Measurements from ENCODE around the gene FYN. TPM values are rescaled to one million over a fixed set of nuclear protein-coding genes. Genes with fewer than 3 reads are reported as not detected.

Gene FYN
- total RNA-seq, 4 donors from 2014 or later, result 16.3 to 288 (median 52.2) TPM

- in situ Hi-C loops (cut with MboI; ENCODE audit: low pct_ligation_motif_present in 1 of 4, low pct_unique_long_range_greater_than_20kb in 1 of 4, low sequenced_read_pairs in 3 of 4), result no loop called here
Observed at GRCh38 chr6:111651185-111652034, 221.8 kb downstream of the FYN start.

GRCh38 chr6:111650049-111650448 is 223.2 kb downstream of the FYN start:
- 83 to 91% methylated on average over 4 to 9 of the region's 9 CpGs for WGBS, 2 donors (ENCODE audit: low coverage in 1 of 2)

More at GRCh38 chr6:111651185-111652034, 221.8 kb downstream of the FYN start:
- H3K4me1 ChIP-seq, result peaks cover 0 to 8% (median 0%) of the 10 kb centered on the region in 4 donors
- no peaks in the 10 kb centered on the region for H3K9me3 ChIP-seq
- H3K27ac ChIP-seq, result no peak overlapping the region
- 91% methylated on average over 13 of the region's 13 CpGs; no CpG with 5 or more reads in 1 of the 2 donors for WGBS, 2 donors (ENCODE audit: low coverage in 1 of 2)
- TF ChIP-seq CTCF (IDR thresholded peaks at IDR 0.05) (no peak), POLR2A (IDR thresholded peaks at IDR 0.05) (no peak), EP300 (IDR thresholded peaks at IDR 0.05; ENCODE audit: low read depth) (no peak), POLR2AphosphoS5 (IDR thresholded peaks at IDR 0.05) (no peak)
- H3K27me3 ChIP-seq, result no peaks in the 10 kb centered on the region
- intact Hi-C loops (cut with DNase I; ENCODE audit: low total_unique reads), result no loop called here
- H3K36me3 ChIP-seq, result no peaks in the 10 kb centered on the region
- H3K4me3 ChIP-seq, result no peak overlapping the region
- DNase-seq, result no peak

GRCh38 chr6:111648100-111648499 is 225.2 kb downstream of the FYN start:
- no peaks in the 10 kb centered on the region for H3K27me3 ChIP-seq
- H3K4me1 ChIP-seq, result no peaks in the 10 kb centered on the region
- no peaks in the 10 kb centered on the region for H3K36me3 ChIP-seq
- no peak overlapping the region for H3K4me3 ChIP-seq
- 95 to 100% methylated on average over 1 to 5 of the region's 5 CpGs for WGBS, 2 donors (ENCODE audit: low coverage in 1 of 2)
- intact Hi-C loops (cut with DNase I; ENCODE audit: low total_unique reads), result loop anchor here (10.0 kb wide), 1 partner anchor 283 kb away; no protein-coding TSS in a partner anchor
- no peak for TF ChIP-seq EP300 (IDR thresholded peaks at IDR 0.05; ENCODE audit: low read depth)
- in situ Hi-C loops (cut with MboI; ENCODE audit: low pct_ligation_motif_present in 1 of 4, low pct_unique_long_range_greater_than_20kb in 1 of 4, low sequenced_read_pairs in 3 of 4), result loop anchor here (25.0 kb wide), 3 partner anchors 261 to 386 kb away; a partner anchor contains a TSS
- H3K9me3 ChIP-seq, result no peaks in the 10 kb centered on the region
- DNase-seq, result no peak
- no peak overlapping the region for H3K27ac ChIP-seq

More at GRCh38 chr6:111650049-111650448, 223.2 kb downstream of the FYN start:
- intact Hi-C loops (cut with DNase I; ENCODE audit: low total_unique reads) (no loop called here), in situ Hi-C loops (cut with MboI; ENCODE audit: low pct_ligation_motif_present in 1 of 4, low pct_unique_long_range_greater_than_20kb in 1 of 4, low sequenced_read_pairs in 3 of 4) (no loop called here)
- no peaks in the 10 kb centered on the region for H3K9me3 ChIP-seq
- DNase-seq, result no peak
- no peak overlapping the region for H3K27ac ChIP-seq
- H3K27me3 ChIP-seq, result no peaks in the 10 kb centered on the region
- H3K4me3 ChIP-seq, result no peak overlapping the region
- H3K4me1 ChIP-seq, result peaks cover 0 to 8% (median 0%) of the 10 kb centered on the region in 4 donors
- no peaks in the 10 kb centered on the region for H3K36me3 ChIP-seq
- TF ChIP-seq POLR2AphosphoS5 (IDR thresholded peaks at IDR 0.05) (no peak), CTCF (IDR thresholded peaks at IDR 0.05) (no peak), POLR2A (IDR thresholded peaks at IDR 0.05) (no peak), EP300 (IDR thresholded peaks at IDR 0.05; ENCODE audit: low read depth) (no peak)

GRCh38 chr6:111646942-111647341 is 226.3 kb downstream of the FYN start:
- Histone ChIP-seq H3K27ac (peak overlapping the region in 3 of 4 donors; percentile 29 to 52 (median 48)), H3K9me3 (no peaks in the 10 kb centered on the region), H3K27me3 (no peaks in the 10 kb centered on the region), H3K4me1 (peaks cover 0 to 3% (median 0%) of the 10 kb centered on the region in 4 donors), H3K4me3 (no peak overlapping the region), H3K36me3 (no peaks in the 10 kb centered on the region)
- no peak for TF ChIP-seq EP300 (IDR thresholded peaks at IDR 0.05; ENCODE audit: low read depth)
- no peak for TF ChIP-seq POLR2AphosphoS5 (IDR thresholded peaks at IDR 0.05)
- TF ChIP-seq CTCF (IDR thresholded peaks at IDR 0.05), result no peak
- TF ChIP-seq POLR2A (IDR thresholded peaks at IDR 0.05), result no peak
- DNase-seq, result no peak
- WGBS, 2 donors (ENCODE audit: low coverage in 1 of 2), result 74% methylated on average over 8 of the region's 8 CpGs; no CpG with 5 or more reads in 1 of the 2 donors
- intact Hi-C loops (cut with DNase I; ENCODE audit: low total_unique reads), result loop anchor here (10.0 kb wide), 1 partner anchor 282 kb away; no protein-coding TSS in a partner anchor
- in situ Hi-C loops (cut with MboI; ENCODE audit: low pct_ligation_motif_present in 1 of 4, low pct_unique_long_range_greater_than_20kb in 1 of 4, low sequenced_read_pairs in 3 of 4), result loop anchor here (25.0 kb wide), 3 partner anchors 260 to 385 kb away; a partner anchor contains a TSS

Data from transverse colon (tissue), 4 donors.